ENCODE data around the gene ARFGAP1.
A peak's percentile ranks its signal among the peaks of the same experiment; 100 is the strongest.

Gene ARFGAP1

DNA sequence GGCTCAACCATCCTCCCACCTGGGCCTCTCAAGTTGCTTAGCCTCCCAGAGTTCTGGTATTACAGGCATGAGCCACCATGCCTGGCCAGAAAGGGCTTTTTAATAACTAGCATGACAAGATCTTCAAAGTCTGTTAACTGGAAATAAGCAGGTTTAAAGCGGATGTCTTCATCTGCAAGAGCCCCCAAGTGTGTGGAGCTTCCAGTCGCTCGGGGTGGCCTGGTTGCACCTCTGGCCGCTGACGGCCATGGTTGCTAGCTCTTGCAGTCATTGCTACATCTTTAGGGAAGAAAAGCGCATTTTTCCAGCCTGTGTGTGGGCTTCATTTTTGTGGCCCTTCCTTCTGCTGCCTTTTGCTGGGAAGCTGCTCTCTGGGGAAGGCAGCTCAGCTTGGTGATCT lies 7.8 kb downstream of the ARFGAP1 start:
- no peak for DNase-seq (ENCODE audit: low spot score)

DNA sequence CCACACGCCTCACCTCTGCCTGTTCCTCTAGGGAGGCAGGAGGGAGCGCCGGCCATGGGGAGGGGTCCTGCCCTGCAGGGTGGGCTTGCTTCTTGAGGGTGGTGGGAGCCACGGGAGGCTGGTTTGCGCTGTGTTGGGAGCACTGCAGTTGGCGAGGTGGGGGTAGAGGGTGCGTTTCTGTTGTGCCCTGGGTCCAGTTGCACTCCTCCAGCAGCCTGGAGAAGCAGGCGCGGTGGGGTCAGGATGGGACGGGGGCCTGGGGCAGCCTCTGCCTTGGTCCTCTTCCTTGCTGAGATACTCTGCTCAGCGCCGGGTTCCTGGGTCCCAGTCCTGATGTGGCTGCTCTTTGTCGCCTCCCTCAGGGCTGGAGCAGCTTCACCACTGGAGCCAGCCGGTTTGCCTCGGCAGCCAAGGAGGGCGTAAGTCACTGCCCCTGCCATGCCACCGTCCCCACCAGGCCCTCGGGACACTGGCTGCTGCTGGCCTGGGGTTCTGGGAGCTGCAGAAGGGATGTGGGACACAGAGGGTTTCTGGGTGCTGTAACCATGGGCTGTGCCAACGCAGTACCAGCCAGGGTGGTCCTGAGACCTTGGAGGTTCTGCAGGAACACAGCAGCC lies 8.4 kb downstream of the ARFGAP1 start:
- DNase-seq (ENCODE audit: low spot score), result no peak

DNA sequence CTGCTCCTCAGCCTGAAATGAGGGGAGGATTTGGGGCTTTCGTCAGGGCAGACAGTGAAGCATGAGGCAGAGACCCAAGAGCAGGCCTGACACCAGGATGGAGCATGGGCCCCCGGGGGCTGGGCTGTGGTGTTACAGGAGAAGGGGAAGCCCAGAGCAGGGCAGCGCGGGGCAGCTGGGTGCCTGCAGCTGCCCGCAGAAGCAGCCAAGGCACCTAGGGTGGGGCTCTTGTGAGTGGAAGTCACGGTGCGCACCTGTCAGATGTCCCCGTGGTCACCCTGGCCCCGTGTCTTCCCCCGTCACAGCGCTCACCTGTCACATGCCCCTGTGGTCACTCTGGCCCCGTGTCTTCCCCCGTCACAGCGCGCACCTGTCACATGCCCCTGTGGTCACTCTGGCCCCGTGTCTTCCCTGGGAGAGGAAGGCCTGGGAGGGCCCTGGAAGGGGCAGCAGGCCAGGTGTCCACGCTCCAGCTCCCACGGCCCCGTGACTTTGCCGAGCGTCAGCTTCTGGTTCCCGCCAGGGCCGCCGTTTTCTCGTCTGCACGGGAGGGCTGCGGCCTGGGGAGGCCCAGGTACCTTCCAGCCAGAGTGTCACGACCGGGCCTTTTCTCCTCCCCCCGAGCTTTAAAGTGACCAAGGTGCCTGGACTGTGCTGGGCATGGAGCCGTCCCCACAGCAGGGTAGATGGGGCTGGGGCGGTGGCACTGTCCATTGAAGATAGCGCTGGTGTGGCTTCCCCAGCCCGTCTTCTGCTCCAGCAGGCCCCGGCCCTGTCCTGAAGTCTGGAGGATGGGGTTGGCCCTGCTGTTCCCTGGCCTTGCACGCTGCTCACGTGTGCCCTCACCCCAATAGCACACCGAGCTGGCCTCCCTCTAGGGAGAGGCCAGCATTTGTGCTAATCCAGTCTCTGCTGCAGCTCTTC lies 9.4 kb downstream of the ARFGAP1 start:
- DNase-seq (ENCODE audit: low spot score), result no peak

DNA sequence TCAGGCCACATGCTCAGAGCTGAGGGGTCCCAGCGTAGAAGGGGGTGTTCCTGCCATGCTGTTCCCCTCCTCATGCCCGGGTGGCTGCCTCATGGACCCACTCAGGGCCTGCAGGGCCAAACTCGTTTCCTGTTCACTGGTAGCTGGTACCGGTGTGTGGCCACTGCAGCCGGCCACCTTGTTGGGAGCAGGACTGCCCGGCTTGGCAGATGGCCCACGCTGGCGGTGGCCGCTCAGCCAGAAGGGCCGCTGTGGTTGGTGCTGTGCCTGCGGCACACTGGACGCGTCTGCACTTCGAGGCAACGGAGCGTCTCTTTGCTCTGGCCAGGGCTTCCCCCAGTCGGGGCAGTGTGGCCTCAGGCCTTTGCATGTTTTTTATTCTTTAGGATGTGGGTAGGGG lies 10.3 kb downstream of the ARFGAP1 start:
- no peak for DNase-seq (ENCODE audit: low spot score)

DNA sequence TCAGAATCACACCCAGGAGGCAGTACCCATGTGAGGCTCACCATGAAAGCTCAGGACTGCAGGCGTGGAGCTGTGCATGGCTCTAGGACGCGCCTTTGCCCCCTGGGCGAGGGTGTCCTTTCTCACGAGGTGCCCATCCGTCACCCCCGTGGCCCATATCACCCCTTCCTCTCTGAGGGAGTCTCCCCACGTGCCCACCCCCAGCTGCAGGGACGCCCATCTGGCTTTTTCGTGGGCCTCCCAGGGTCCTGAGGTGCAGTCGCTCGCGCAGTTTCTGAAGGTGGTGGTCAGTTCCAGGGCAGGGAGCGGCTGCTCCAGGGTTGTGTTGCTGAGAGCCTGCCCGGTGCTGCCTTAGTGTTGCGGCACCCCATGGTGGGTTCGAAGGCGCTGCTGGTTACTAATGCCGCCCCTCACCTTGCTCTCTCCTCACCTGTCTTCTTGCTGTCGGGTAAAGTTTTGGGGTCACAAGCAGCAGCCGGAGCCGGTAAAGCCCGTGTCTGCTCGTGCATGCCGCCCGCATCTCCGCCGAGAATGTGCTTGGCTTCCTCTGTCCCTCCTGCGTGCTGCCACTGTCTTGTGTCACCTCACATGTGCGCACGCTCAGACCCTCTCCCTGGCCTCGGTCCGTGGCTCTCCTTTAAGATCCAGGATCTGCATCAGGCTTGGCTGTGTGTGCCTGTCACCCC lies 10.9 kb downstream of the ARFGAP1 start:
- DNase-seq (ENCODE audit: low spot score), result no peak

DNA sequence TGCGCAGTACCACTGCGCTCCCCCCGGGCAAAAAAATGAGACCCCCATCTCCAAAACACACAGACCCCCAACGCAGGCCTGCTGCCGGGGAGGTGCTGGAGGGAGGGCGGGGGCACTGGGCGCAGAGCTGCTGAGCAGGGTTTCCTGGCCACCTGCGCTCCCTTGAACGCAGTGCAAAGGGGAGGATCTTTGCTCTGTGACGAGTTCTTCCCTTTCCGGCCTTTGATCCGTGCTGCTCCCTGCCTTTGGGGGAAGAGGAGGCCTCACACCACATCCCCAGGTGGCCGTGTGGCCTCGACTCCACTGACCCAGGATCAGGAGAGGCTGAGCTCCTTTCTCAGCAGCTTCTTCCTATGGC lies 11.4 kb downstream of the ARFGAP1 start:
- no peak for DNase-seq (ENCODE audit: low spot score)

DNA sequence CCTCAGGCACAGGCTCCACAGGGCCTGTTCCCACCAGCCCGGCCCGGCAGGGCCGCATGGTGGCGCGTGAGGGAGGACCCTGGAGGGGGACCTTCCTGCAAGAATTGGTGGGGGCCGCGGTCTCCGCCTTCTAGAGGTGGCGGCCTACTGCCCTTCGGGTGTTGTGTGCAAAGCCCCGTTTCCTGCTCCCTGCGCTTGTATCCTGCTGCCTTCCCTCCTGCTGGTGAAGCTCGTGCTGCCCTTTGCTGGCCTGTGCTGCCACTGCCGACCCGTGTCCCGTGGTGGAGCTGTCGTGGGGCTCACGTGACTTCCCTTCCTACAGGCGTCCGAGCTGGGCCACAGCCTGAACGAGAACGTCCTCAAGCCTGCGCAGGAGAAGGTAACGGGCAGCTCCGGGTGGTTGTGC lies 11.9 kb downstream of the ARFGAP1 start:
- no peak for DNase-seq (ENCODE audit: low spot score)

DNA sequence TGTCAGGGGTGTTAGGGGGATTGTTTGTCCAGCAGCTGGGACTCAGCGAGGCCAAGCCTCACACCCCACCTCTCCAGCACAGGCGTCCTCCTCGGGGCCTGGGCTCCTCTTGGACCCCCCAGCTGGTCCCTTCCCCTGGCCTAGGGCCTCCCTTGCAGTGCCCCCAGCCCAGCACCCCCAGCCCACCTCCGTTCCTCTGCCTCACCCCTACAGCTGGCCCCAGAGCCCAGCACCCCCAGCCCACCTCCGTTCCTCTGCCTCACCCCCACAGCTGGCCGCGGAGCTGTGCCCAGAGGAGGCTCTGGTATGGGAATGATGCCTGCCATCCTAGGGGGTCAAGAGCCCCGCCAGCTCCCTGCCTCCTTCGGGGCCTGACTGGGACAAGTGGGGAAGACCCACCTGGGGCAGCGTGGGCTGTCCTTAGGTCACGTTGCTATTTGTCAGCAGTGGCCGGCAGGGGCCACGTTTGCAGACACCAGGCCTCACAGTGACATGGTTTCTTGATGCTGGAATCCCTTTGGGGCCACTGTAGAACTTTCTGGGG lies 12.4 kb downstream of the ARFGAP1 start:
- no peak for DNase-seq (ENCODE audit: low spot score)

DNA sequence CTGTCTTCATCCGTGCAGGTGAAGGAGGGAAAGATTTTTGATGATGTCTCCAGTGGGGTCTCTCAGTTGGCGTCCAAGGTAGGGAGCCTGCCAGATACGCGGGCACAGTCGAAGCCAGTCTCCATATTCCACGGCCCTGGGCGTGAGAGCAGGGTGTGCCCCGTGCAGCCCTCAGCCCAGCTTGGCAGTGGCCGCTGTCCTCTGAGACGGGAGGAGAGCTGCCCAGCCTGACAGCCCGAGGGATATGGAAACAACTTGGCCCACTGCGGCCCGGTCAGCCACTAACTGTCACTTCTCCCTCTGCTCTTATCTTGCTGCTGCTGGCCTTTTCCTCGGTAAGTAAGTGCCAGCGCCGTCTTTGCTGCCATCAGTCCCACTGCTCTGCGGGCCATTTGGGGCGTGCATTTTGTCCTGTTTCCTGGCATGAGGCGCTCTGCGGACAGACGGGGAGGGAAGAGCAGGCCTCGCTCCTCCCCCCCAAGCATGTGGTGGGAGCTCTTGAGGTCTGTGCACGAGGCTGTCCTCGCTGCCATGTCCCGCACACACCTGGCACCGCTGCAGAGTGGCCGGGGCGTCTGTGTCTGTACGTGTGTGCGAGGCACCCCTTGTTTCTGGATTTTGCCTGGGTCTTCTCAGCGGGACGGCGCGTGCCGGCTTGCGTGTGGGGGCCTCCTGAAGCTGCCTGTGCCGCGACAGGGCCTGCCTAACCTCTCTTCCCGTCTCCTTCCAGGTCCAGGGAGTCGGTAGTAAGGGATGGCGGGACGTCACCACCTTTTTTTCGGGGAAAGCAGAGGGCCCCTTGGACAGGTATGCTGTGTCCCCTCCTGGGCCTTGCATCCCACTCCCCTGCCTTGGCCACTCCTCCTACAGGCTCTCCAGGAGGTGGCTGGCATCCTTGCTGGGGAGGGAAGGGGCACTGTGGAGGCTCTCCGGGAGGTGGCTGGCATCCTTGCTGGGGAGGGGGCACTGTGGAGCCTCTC lies 13.3 kb downstream of the ARFGAP1 start:
- DNase-seq (ENCODE audit: low spot score), result no peak

DNA sequence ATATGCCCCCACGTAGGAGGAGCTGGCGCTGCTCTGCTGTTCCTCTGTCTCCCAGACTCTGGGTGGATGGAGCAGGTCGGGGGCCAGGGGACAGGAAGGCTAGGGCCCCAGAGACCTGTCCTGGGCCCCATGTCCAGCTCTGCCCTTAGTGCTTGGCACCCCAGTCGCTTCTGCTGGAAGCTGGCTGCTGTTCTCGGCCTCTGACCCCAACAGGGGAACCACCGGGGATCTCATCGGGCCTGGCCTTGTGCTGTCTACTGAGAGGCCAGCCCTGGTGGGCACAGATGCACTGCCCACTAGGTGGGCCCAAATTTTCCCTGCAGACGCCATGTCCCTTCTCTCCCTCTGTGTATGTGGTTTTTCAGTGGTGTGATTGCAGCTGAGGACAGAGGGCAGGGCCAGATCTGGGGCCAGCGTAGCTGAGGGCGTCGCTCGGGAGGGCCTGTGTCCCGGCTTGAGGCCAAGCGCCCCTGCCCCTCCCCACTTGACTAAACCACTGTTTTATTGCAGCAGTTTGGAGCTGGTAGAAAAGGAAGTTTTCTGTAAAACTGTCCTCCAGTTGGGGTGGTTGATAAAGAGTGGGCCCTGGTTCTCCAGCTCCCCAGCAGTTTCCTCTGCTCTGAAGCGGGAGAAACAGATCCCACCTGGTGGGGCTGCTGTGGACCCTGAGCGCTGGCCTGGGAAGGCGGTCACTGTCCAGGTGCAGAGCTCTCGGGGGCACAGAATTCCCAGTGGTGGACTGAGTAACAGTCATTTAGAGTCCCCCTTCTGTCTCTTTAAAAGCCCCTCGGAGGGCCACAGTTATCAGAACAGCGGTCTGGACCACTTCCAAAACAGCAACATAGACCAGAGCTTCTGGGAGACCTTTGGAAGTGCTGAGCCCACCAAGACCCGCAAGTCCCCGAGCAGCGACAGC lies 14.4 kb downstream of the ARFGAP1 start:
- no peak for DNase-seq (ENCODE audit: low spot score)

DNA sequence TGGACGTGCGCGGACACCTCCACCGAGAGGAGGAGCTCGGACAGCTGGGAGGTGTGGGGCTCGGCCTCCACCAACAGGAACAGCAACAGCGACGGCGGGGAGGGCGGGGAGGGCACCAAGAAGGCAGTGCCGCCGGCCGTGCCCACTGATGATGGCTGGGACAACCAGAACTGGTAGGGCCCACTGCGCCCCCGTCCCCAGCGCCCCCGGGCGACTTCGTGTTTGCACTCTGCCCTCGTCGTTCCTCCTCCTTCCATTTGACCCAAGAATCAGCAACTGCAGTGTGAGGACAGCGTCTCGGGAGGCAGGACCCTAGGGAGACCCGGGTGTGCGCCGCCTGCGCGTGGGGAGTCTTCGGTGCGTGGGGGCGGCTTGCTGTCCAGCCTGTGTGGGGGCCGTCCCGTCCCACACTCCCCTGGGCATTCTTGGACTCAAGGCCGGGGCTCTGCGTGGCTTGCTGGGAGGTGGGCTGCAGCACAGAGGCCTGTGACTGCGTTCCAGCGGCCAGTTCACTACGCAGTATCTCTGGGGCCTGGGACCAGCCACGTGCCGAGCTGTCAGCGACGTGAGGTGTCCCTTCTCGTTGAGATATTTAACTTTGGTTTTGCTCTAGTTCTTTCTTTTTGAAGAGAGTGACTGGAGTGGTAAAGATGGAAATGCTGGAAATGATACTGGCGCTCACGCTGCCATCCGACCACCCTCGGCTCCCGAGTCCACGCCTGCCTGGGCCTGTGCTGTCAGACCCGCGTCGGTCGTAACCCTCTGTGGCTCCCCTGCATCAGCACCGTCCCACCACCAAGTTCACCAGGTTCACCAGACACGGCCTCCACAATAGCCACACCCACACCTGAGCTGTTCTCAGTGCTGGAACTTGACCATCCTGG lies 15.3 kb downstream of the ARFGAP1 start:
- no peak for DNase-seq (ENCODE audit: low spot score)

DNA sequence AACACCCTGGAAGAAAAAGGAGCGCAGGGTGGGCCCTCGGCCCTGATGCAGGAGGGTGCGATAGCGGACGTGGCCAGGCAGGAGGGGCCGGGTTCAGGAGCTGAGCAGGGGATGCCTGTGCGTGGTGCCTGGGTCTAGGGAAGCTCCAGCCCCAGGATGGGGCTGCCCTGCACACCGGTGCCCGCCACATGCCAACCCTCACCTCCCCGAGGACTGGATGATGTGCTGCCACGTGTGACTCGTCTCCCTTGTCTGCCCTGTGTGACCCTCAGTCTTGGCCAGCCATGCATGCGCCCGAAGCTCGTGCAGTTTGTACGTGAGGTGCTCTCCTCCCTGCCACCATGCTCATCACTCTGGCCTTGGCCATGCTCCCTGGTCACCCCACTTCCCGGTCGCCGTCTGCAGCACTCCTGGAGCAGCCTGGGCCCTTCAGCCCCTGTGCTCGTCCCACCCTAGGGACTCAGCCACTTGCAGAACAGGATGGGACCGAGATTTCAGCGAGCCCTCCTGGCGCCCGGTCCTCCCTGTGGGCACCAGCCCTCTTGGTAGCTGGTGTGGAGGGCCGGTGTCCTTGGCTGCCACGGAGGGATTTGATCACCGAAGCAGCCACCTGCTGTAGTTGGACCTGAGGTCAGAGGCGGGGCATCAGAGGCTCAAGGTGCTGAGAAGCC lies 16.1 kb downstream of the ARFGAP1 start:
- no peak for DNase-seq (ENCODE audit: low spot score)

DNA sequence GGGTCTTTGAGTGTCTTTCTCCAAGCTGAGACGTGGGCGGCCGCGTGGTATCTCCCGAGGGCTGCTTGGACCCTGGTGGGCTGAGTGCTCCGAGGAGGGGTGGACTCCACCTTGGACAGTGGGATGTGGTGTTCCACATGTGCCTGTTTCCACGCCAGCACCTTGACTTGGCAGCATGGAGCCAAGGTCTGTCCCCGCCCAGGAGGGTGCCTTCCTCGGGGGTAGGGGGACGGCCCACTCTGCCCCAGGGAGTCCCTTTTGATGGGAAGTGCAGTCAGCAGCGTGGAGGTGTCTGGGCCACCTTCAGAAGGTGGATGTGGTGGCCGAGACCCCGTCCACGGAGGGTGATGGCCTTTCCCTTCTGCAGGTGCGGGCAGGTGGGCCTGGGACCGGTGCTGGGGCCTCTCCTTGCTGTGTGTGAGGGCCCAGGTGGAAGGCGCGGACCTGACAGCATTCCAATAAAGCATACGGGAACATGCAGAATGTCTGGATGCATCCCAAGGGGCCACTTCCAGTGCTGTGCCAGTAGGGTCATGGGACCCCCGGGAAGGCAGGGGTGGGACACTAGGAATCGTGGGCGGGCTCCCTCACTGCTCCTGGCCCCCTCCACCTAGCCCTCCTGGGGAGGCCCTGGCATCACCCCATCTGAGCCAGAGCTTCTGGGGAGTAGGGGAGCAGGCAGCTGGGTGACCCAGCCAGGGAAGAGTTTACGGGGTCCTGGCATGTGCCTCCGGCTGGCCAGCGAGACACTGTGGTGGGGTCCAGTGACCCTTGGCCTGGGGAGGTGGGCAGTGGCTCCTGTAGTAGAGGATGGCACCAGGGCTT lies 16.9 kb downstream of the ARFGAP1 start:
- no peak for DNase-seq (ENCODE audit: low spot score)

DNA sequence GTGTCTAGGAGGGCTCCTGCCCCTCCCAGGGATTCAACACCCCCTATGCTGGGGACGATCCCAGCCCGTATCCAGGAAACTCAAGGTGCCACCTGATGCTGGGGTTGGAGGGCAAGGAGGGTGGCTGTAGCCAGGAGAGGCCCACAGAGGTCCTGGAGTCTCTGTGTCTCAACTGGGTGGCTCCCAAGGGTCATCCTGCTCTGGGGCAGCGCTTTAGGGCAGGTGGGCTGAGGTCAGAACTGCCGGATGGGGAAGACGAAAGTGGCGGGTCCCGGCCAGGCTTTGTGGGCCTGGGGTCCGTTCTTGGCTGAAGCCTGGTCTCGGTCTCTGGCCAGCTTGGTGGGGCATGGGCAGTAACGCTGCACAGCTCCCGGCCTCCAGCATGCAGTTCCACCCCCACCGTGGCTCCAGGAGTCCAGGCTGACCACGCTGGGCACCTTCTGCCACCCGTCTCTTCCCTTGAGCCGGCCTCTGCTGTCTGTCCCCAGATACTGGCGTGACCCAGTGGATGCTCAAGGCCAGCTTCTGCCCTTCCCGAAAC lies 17.6 kb downstream of the ARFGAP1 start:
- no peak for DNase-seq (ENCODE audit: low spot score)

DNA sequence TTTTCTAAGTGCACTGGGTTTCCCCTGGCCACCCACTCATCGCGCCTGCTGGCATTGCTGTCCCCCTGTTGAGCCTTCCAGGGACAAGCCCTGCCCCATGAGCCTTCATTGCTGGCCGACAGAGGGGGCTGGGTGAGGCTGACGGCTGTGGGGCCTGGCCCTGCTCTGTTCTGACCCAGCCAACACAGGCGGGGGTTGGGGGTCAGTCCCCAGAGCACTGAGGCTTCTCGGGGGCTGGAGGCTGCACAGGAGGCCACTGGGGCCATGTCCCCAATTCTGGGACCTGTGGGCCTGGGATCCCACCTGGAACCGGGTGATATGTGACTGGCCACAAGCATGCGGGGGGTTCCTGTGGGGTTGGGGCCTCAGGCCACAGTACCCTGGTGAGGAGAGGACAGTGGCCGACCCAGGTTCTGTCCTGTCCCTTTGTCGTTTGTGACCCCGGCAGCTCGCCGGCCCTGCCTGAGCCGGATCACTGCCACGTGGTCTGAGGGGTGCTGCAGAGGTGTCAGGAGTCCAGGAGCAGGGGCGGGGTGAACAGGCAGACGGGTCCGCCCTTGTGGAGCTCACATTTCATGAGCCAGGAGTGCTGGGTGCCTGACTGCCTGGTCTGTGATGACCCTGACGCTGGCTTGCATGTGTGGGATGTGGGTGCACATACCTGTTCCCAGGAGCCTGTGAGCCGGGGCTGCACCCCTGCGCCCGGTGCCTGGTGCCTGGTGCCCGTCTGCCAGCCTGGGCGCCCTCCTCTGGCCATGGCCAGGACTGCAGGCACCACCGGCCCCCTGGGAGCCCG lies 18.3 kb downstream of the ARFGAP1 start:
- peak; percentile 91 for DNase-seq (ENCODE audit: low spot score)

DNA sequence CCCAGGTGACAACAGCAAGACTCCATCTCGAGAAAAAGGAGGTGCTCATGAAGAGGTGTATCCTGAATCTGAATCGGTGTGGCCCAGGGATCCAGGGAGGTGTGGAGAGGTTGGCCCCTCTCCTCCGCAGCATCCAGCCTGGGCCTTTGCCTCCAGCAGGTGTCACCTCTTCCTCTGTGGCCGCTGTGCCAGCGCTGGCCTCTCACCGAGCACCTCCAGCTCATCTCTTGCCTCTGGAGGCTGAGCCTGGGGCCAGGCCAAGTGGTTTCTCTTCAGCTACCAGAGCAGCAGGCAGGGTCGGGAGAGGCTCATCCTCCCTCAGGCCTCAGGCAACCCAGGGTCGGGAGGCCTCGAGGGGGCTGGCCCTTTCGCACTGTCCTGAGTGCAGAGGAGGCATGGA lies 19.2 kb downstream of the ARFGAP1 start:
- no peak for DNase-seq (ENCODE audit: low spot score)

DNA sequence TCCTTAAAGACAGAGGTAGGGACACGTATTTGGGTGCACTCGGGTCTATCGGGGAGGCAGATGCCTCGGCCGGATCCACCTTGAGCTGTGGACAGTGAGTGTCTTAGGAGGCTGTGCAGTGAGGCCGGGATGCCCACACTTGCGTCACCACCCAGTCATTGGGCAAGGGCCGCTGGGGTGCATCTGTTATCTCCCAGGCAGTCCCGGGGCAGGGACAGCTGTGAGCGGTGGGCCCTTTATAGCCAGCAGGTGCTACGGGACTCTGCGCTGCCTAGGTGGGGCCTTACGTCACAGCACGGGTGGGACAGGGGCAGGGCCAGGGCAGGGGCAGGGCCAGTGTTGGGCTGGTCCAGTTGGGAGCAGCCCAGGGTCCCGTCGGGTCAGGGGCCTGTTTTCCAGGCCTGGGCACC lies 19.7 kb downstream of the ARFGAP1 start:
- DNase-seq (ENCODE audit: low spot score), result no peak

Data from AG08396 (cell line).